Lung (tissue), 12 donors: ENCODE results near the gene SLC17A2. TPM values are rescaled to one million over a fixed set of nuclear protein-coding genes. Genes with fewer than 3 reads are reported as not detected.

Experiments used
- ATAC-seq: fragments of 200-7000 bp; cut with Tn5 transposase; one replicate; pipeline ENCODE4 v1.9.1; 2020; ENCODE audit warnings: moderate number of reproducible peaks; ENCODE audit not compliant: insufficient read depth, low FRiP score
- DNase-seq, 3 donors: peaks; one replicate each; pipeline ENCODE4 v3.0.0-alpha.2; 2013 to 2017
- H3K27ac ChIP-seq, 2 donors: one replicate each; pipeline ENCODE4 v1.5.1; 2013; ENCODE audit warnings: mild to moderate bottlenecking in 2 of 2, moderate library complexity in 2 of 2, control low read depth in 1 of 2, inconsistent platforms in 1 of 2, low read depth in 1 of 2, low read length in 1 of 2
- H3K27me3 ChIP-seq, 3 donors: one replicate each; pipeline ENCODE4 v1.5.1; 2013; ENCODE audit warnings: low read length in 2 of 3; ENCODE audit not compliant: control insufficient read depth in 3 of 3, insufficient read depth in 3 of 3
- H3K36me3 ChIP-seq, 4 donors: one replicate each; pipeline ENCODE4 v1.5.1; 2013; ENCODE audit warnings: low read length in 4 of 4, mild to moderate bottlenecking in 1 of 4, moderate library complexity in 1 of 4; ENCODE audit not compliant: control insufficient read depth in 4 of 4, insufficient read depth in 4 of 4
- H3K4me1 ChIP-seq, 5 donors: one replicate each; pipeline ENCODE4 v1.5.1; 2013; ENCODE audit warnings: low read length in 5 of 5, mild to moderate bottlenecking in 2 of 5, moderate library complexity in 1 of 5; ENCODE audit not compliant: control insufficient read depth in 5 of 5, insufficient read depth in 5 of 5
- H3K4me3 ChIP-seq: one replicate; pipeline ENCODE4 v1.5.1; 2013; ENCODE audit warnings: mild to moderate bottlenecking, control low read depth, moderate library complexity
- H3K9ac ChIP-seq, 2 donors: one replicate each; pipeline ENCODE4 v1.5.1; 2013; ENCODE audit warnings: low read length in 2 of 2, control low read depth in 1 of 2; ENCODE audit not compliant: insufficient read depth in 1 of 2
- H3K9me3 ChIP-seq, 4 donors: one replicate each; pipeline ENCODE4 v1.5.1; 2013; ENCODE audit warnings: low read length in 3 of 4, mild to moderate bottlenecking in 1 of 4, moderate library complexity in 1 of 4; ENCODE audit not compliant: control insufficient read depth in 4 of 4, insufficient read depth in 3 of 4
- CTCF ChIP-seq: IDR thresholded peaks from 2 replicates; pipeline ENCODE4 v1.5.1; 2012; ENCODE audit warnings: mild to moderate bottlenecking; ENCODE audit errors: control extremely low read depth, extremely low read depth
- WGBS, 2 donors: extraction: QIAGEN DNeasy Blood & Tissue Kit; methylation state at CpG; one replicate each; pipeline ENCODE4 v1.1.7; 2013; 5-methylcytosine and 5-hydroxymethylcytosine counted together
- polyA plus RNA-seq, 2 donors: library from polyadenylated mRNA; stranded (reverse); fragments of 200-250 nt; gene quantifications; one replicate each; pipeline ENCODE4 v1.2.1, GENCODE V29; 2013
- total RNA-seq, 2 donors: library from RNA; depleted of rRNA in 1 of 2; stranded (reverse); fragments of >200 nt in 1 of 2; gene quantifications; one replicate each; pipeline ENCODE4 v1.2.1, GENCODE V29; 2014 to 2021
- donor health status: control.
- donor health status: control.
- donor health status: Bipolar disorder and iron deficiency.
- donor health status: healthy.
- donor health status: DM: yes; HTN: yes; CAD: no.

The SLC17A2 gene
- total and polyA plus RNA-seq, 4 donors = not detected

GRCh38 chr6:25954756-25955155 lies 24.3 kb upstream of the SLC17A2 start:
- ATAC-seq = no peak
- TF ChIP-seq CTCF = no peak

DNA sequence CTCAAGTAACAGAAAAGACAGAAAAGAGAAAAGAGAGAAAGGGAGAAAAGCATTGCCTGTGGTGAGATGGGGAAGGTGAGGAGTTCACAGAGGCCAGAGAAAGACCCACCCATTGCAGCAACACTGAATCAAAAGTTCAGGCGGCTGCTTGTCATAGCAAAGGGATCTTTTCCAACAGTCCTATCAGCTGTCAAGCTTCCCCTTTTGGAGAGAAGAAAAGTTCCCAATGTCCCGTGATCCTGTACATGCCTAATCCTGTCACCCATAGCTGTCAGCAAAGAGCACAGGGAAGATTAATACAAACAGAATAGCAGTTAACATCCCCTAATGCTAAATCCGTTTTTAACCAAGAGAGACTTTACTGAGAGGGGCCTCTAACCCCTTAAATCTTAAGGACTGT lies 23.2 kb upstream of the SLC17A2 start:
- H3K9ac ChIP-seq = no peak overlapping the region
- DNase-seq (no peak), ATAC-seq (no peak)
- H3K36me3 ChIP-seq = no peaks in the 10 kb centered on the region
- H3K27ac ChIP-seq = no peak overlapping the region
- no peak overlapping the region for H3K4me3 ChIP-seq
- H3K9me3 ChIP-seq = peaks cover 0 to 1% (median 0%) of the 10 kb centered on the region in 4 donors
- 80 to 86% methylated on average over 3 of the region's 3 CpGs for WGBS, 2 donors
- no peaks in the 10 kb centered on the region for H3K4me1 ChIP-seq
- TF ChIP-seq CTCF = no peak
- no peaks in the 10 kb centered on the region for H3K27me3 ChIP-seq

More at GRCh38 chr6:25954756-25955155, 24.3 kb upstream of the SLC17A2 start:
- no peaks in the 10 kb centered on the region for H3K36me3 ChIP-seq
- H3K27me3 ChIP-seq = no peaks in the 10 kb centered on the region
- H3K9ac ChIP-seq = no peak overlapping the region
- WGBS, 2 donors = 0 to 73% methylated on average over 1 of the region's 1 CpG
- no peak for DNase-seq
- H3K9me3 ChIP-seq = peaks cover 0 to 3% (median under 1%) of the 10 kb centered on the region in 4 donors
- H3K27ac ChIP-seq = no peak overlapping the region
- H3K4me1 ChIP-seq = no peaks in the 10 kb centered on the region
- no peak overlapping the region for H3K4me3 ChIP-seq

DNA sequence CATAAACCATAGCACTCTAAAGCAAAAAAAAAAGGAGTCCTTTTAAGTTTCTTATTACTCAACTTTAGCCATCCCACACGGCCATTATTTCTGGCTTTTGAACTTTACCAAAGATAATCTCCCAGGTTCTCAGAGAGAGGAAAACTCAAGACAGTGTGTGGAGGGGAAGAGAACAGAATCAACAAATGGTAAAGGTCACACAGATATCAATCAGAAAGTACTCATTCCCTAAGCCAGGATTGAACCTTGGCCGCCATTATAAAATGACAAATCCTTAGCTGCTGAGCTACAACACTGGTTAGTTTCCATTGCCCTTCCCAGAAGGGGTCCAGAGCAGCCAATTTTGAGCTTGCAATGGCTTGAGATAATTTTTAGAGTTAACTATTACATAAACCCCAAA lies 22.0 kb upstream of the SLC17A2 start:
- Histone ChIP-seq H3K9me3 (no peaks in the 10 kb centered on the region), H3K27me3 (no peaks in the 10 kb centered on the region), H3K4me3 (no peak overlapping the region), H3K9ac (no peak overlapping the region), H3K27ac (no peak overlapping the region), H3K36me3 (no peaks in the 10 kb centered on the region), H3K4me1 (no peaks in the 10 kb centered on the region)
- WGBS, 2 donors = 92 to 94% methylated on average over 2 of the region's 2 CpGs
- no peak for DNase-seq
- ATAC-seq = no peak
- no peak for TF ChIP-seq CTCF
